GM12872 (cell line): Measurements from ENCODE around the gene DHRS4.
A peak's percentile ranks its signal among the peaks of the same experiment; 100 is the strongest.

Experiments used
- CTCF ChIP-seq: IDR thresholded peaks from 3 replicates; pipeline ENCODE4 v1.5.1; 2011; ENCODE audit warnings: low read depth, mild to moderate bottlenecking, low read length, moderate library complexity; ENCODE audit not compliant: insufficient read depth

DHRS4 gene

DNA sequence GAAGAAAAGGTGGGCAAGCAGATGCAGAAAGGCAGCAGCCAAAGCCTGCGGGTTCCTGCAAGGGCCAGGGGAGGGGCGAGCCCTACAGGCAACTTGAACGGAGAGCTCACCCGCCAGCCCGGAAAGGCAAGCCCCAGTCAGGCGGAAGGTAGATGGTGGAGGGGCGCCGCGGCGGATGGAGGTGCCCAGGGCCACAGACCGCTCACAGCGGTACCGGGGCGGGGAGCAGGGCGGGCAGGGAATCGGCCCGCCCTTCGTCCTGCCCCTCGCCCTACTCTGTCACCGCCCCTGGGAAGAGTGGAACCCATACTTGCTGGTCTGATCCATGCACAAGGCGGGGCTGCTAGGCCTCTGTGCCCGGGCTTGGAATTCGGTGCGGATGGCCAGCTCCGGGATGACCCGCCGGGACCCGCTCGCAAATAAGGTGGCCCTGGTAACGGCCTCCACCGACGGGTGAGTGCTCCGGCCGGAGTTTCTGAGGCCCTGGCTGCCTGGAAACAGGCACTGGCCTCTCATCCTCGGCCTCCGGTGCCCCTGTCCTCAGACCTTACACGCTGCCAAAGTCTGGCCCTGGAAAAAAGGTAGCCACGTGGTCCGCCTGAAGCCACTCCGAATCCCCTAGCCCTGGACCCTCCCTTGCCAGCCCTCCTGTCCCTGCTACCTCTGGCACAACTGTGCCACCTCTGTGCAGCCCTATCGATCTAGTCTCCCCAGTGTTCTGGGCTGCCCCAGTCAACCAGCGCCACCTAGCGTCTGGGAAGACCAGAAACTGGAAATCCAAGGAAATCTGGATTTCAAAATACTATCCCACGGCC, at the start of gene DHRS4:
TSS of gene DHRS4 (plus strand) at position 307 of the 815 bp plus-strand sequence. CDS start at position 326, 19 bp downstream.
- peak; percentile 91 for TF ChIP-seq CTCF

DNA sequence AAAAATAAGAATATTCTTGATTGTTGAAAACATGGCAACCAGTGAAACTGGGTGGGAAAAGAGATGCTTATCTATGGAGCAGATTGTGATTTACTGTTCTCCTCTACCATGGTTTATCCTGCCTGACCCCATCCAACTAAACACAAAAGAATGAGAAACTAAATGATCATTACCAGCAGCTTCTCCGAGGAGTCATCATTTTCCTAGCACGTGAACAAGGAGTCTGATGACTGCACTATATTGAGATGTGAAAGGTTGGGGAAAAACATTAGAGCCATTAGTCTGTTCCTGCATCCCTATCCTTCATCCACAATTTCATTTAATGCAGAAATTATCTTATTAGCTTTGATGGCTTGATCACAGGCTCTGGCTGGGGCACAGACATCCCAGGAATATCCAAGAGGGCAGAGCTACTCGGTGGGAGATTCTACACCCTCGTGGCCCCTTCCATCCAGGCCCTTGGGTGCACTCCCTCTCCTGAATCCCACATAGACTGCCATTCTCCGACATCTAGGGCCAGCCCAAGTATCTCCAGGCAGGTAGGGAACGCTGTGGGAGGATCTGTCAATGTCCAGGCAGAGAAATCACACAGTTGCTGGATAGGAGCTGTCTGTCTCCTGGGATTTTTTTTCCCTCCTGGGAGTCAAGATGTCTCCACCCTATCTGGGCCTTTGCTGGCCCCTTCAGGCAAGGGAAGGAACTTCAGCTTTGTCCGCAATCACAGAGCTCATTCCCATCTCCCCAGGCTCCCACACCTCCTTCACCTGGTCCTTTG, 43.3 kb upstream of the DHRS4 start:
- TF ChIP-seq CTCF, result peak; percentile 88

DNA sequence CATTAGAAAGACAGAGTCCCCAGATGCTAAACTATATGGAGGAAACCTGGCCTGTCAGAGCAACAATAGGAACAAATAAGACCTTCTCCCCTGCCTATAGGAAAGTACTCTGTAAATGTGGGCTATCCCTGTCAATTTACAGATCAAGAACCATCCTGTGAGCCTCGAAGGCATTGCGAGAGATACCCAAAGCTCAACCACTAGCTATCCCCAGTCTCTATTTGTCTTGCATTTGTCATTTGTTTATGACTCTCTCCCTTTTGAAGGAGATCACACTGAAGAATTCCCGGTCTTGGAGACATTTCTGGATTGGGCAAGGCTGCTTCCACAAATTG, 42.7 kb upstream of the DHRS4 start:
- TF ChIP-seq CTCF, result no peak

DNA sequence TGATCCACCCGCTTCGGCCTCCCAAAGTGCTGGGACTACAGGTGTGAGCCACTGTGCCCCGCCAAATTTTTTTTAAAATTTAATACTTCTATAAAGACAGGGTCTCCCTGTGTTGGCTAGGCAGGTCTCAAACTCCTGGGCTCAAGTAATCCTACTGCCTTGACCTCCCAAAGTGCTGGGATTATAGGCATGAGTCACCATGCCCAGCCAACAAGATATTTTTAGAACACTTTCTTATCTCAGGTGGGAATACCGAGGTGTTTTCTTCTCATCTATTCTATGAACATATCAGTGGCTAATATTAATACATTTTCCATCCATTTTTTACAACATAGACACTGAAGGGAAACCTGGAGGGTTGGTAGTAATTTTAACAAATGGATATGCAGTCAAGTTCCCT, 38.0 kb upstream of the DHRS4 start:
- TF ChIP-seq CTCF, result no peak

DNA sequence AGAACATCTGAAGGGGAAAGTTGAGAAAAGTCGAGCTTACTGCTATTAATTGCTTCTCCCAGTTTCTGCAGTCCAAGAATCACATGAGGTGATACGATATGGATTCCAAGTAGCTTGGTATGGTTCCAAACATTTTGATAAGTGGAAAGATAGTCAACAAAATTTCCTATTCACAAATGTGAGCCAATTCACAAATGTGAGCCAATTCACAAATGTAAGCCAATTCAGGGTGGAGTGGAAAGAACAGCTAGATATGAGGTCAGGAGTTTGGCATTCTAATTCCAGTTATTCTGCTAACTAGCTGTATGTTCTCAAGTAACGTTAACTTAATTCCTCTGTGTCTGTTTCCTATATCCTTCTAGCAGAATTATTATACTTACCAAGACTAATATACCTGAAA, 37.6 kb upstream of the DHRS4 start:
- no peak for TF ChIP-seq CTCF

- TF ChIP-seq CTCF, result no peak
Measured at GRCh38 chr14:23916446-23916845, 37.1 kb upstream of the DHRS4 start.

DNA sequence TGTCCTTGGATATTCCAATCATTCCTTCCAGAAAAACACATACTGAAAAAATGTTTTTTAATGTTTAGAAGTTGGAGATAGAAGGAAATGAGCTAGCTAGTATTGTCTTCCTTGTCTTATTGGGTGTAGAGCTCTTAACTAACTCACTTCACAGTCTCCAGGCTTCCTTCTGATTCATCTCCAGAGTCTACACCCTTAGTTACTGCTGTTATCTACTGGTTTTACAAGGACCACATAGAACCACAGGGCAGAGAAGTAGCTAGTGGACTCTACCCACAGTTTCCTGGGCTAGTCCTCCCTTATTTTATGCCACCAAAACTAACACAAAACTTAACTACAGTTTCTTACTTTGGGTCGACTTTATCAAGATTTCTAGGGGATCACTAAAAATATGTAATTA, 31.0 kb upstream of the DHRS4 start:
- TF ChIP-seq CTCF, result no peak
